Urinary bladder (tissue), 4 donors: ENCODE measurements around the gene C11orf87. TPM values are rescaled to one million over a fixed set of nuclear protein-coding genes. Genes with fewer than 3 reads are reported as not detected.

Experiments used
- DNase-seq: peaks from one replicate; pipeline ENCODE4 v3.0.0-alpha.2; 2015; ENCODE audit errors: extremely low spot score
- H3K27ac ChIP-seq: one replicate; pipeline ENCODE4 v1.5.1; 2013; ENCODE audit warnings: low read depth, mild to moderate bottlenecking, moderate library complexity
- H3K36me3 ChIP-seq: one replicate; pipeline ENCODE4 v1.6.1; 2013; ENCODE audit warnings: mild to moderate bottlenecking, moderate library complexity; ENCODE audit not compliant: insufficient read depth
- H3K4me1 ChIP-seq: one replicate; pipeline ENCODE4 v1.6.1; 2013; ENCODE audit warnings: mild to moderate bottlenecking, moderate library complexity; ENCODE audit not compliant: insufficient read depth
- H3K4me3 ChIP-seq: one replicate; pipeline ENCODE4 v1.5.1; 2013; ENCODE audit warnings: low read depth, low read length
- WGBS: extraction: QIAGEN DNeasy Blood & Tissue Kit; methylation state at CpG from one replicate; pipeline ENCODE4 v1.1.7; 2013; 5-methylcytosine and 5-hydroxymethylcytosine counted together
- polyA plus RNA-seq: library from polyadenylated mRNA; stranded (reverse); fragments of 200-250 nt; gene quantifications from one replicate; pipeline ENCODE4 v1.2.3, GENCODE V29; 2013
- total RNA-seq: library from RNA; depleted of rRNA; stranded (reverse); fragments of >200 nt; gene quantifications from one replicate; pipeline ENCODE4 v1.2.3, GENCODE V29; 2014
- donor health status: healthy with polysubstance abuse.
- donor health status: healthy.

C11orf87 gene
- total and polyA plus RNA-seq, 2 donors = 0.69 TPM; not detected in 1

GRCh38 chr11:109423466-109424190 lies 1.6 kb downstream of the C11orf87 start:
- Histone ChIP-seq H3K4me3 (peak overlapping the region; percentile 29), H3K4me1 (peaks cover 2% of the 10 kb centered on the region), H3K27ac (no peak overlapping the region), H3K36me3 (no peaks in the 10 kb centered on the region)
- DNase-seq = no peak
- 13% methylated on average over 45 of the region's 45 CpGs for WGBS

- peaks cover 2% of the 10 kb centered on the region for H3K4me1 ChIP-seq
- DNase-seq = no peak
- H3K36me3 ChIP-seq = no peaks in the 10 kb centered on the region
- no peak overlapping the region for H3K27ac ChIP-seq
- H3K4me3 ChIP-seq = no peak overlapping the region
- WGBS = 8% methylated on average over 10 of the region's 10 CpGs
Observed at GRCh38 chr11:109424901-109425300, 2.9 kb downstream of the C11orf87 start.

DNA sequence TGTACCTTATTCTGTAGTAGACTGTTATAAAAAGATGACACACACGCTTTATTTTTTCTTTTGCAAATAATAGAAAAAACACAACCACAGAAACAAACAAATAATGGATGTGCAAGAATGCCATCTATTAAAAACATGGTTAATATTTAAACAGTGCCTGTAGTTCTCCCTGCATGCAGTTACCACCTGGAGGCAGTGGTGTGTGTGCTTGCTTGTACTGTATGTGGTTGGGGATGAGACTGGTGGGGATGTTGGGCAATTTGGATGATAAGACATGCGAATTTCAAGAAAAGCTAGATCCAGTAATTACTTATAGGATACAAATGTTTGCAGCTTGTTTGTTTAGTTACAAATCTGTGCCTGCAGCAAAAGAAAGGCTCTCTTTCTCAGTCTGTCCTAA lies 3.6 kb downstream of the C11orf87 start:
- no peak for DNase-seq
- Histone ChIP-seq H3K36me3 (no peaks in the 10 kb centered on the region), H3K4me3 (no peak overlapping the region), H3K27ac (no peak overlapping the region), H3K4me1 (peaks cover 2% of the 10 kb centered on the region)
- WGBS = 52% methylated on average over 2 of the region's 2 CpGs

DNA sequence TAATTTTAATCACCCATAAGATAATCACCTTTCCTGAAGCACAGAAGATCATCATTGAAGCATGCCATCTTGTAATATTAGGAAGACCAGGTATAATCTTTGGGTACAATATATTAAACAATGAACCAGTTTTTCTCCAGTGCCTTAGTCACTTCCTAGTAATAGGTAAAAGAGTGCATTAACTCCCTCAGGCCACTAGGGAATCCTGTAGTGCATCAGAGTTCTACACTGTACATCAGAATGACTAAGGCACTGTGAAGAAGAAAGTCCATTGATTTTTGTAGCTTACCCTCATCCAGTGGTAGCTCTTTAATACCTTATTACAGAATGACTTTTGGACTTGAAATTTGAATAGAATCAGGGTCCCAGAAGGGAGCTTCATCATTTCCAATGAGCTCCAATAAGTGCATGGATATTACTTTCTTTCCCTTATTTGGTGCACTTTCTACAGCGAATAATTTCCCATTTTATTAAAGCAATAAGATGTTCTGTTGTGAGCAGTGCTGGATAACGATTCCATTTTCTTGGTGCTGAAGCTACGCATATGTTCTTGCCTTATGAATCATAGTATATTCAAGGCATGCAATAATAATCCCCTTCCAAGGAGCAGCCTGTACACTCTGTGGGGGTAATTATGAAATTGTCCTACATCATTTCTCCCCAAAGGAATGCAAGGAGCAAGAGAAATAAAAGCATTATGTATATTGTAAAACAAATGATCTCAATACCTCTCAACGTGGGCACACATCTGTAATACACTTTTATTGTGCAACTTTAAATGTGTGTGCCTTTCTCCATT lies 4.7 kb downstream of the C11orf87 start:
- Histone ChIP-seq H3K27ac (no peak overlapping the region), H3K4me3 (no peak overlapping the region), H3K36me3 (no peaks in the 10 kb centered on the region), H3K4me1 (peaks cover 2% of the 10 kb centered on the region)
- no peak for DNase-seq
- 59% methylated on average over 4 of the region's 4 CpGs for WGBS

DNA sequence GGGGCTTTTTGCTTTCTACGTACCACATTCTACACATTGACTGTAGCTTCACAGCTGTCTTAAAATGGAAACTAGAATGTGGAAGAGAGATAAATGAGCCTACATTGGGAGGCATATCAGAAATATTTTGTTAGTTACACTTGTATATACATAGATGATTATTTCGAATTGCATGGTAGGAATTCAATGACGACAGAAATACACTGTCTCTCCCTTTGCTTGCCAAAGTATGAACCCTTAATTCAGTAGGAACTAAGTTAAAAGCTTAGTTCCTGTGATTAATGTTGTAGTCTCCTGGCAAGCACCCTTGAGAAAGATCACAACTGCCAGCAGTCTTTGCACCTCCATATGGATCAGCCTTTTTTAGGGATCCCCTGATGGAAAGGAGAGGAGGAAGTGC lies 10.1 kb downstream of the C11orf87 start:
- no peaks in the 10 kb centered on the region for H3K4me1 ChIP-seq
- H3K36me3 ChIP-seq = no peaks in the 10 kb centered on the region
- WGBS = 69% methylated on average over 3 of the region's 3 CpGs
- no peak overlapping the region for H3K4me3 ChIP-seq
- no peak overlapping the region for H3K27ac ChIP-seq
- DNase-seq = no peak

DNA sequence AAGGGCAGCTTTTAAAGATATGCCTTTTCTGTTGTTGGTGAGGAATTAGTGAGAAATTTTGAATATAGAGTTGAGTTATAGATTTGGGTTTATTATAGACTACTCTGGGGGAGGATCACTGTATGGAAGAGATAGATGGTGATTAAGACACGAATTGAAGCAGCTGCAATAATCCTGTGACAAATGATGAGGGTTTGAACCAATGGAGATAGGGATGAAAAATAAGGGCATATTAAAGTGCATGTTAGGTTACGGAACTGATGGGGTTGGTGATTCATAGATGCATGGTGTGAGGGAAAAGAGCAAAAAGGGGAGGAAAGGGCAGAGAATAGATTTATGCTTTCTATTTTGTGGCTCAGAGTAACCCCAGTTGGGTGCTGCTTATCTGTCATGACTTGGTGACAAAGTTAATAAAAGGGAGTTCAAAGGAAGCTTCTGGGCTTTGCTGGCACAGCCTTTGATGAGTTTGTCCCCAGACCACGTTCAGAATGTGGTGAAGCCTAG lies 11.8 kb downstream of the C11orf87 start:
- WGBS = 58% methylated on average over 3 of the region's 3 CpGs
- H3K36me3 ChIP-seq = no peaks in the 10 kb centered on the region

GRCh38 chr11:109435121-109435742 lies 13.2 kb downstream of the C11orf87 start:
- Histone ChIP-seq H3K4me3 (no peak overlapping the region), H3K4me1 (no peaks in the 10 kb centered on the region)
- WGBS = 68% methylated on average over 3 of the region's 3 CpGs

More for the DNA sequence above, 11.8 kb downstream of the C11orf87 start:
- H3K27ac ChIP-seq = no peak overlapping the region
- no peak overlapping the region for H3K4me3 ChIP-seq
- no peaks in the 10 kb centered on the region for H3K4me1 ChIP-seq
- no peak for DNase-seq

GRCh38 chr11:109439684-109440083 lies 17.7 kb downstream of the C11orf87 start:
- 77% methylated on average over 2 of the region's 2 CpGs for WGBS
- no peak for DNase-seq

More at GRCh38 chr11:109435121-109435742, 13.2 kb downstream of the C11orf87 start:
- no peak for DNase-seq
- Histone ChIP-seq H3K36me3 (no peaks in the 10 kb centered on the region), H3K27ac (no peak overlapping the region)

DNA sequence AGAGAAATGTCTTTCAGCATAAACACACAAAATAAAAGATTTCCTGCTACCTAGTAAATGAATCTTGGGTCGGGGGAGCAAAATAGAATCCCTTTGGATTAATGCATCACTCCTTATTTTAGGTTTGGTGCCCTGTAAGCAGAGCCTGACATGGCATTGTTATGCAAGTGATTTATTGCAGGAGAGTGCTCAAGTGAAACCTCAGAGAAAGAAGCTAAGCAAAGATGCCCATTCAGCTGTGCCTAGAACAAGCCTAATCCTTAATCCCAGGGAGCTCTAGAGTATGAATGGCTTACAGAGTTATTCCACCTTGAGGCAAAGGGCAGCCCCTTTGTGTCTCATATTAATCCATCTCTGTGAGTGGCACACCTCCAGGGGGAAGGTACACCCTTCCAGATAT lies 21.1 kb downstream of the C11orf87 start:
- WGBS = 61% methylated on average over 1 of the region's 1 CpG
- no peak overlapping the region for H3K4me3 ChIP-seq
- no peak overlapping the region for H3K27ac ChIP-seq

More at GRCh38 chr11:109439684-109440083, 17.7 kb downstream of the C11orf87 start:
- Histone ChIP-seq H3K36me3 (no peaks in the 10 kb centered on the region), H3K4me1 (no peaks in the 10 kb centered on the region), H3K27ac (no peak overlapping the region), H3K4me3 (no peak overlapping the region)

DNA sequence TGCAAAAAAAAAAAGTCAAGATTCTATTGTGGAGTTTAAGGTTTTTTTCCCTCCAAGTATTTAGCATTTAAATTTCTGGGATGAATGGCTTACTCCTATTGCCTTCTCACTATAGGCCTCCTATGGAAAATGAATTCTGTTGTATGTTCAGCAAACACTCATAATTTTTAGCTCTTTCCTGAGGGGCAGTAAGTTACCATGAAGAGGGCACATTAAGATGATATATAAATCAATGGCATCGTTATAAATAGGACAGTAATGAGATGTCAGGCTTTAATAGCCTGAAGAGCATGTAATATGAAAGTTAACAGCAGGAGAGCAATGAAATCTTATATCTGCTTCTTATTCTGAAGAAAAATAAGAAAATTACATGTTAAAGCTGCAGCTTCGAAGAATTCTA lies 32.9 kb downstream of the C11orf87 start:
- Histone ChIP-seq H3K36me3 (no peaks in the 10 kb centered on the region), H3K4me3 (no peak overlapping the region), H3K27ac (no peak overlapping the region), H3K4me1 (no peaks in the 10 kb centered on the region)
- WGBS = 74% methylated on average over 2 of the region's 2 CpGs
- no peak for DNase-seq

More for the DNA sequence above, 21.1 kb downstream of the C11orf87 start:
- no peaks in the 10 kb centered on the region for H3K36me3 ChIP-seq
- H3K4me1 ChIP-seq = no peaks in the 10 kb centered on the region
- DNase-seq = no peak
